Lower leg skin (tissue), 3 donors: Measurements from ENCODE around the gene LRP4.

Experiments used
- POLR2A ChIP-seq, 2 donors: fragments of 450-650 bp; IDR thresholded peaks; one replicate each; pipeline ENCODE4 v1.6.1; 2016 to 2017; ENCODE audit warnings: antibody characterized with exemption in 2 of 2, mild to moderate bottlenecking in 1 of 2, moderate library complexity in 1 of 2
- TF ChIP-seq, protein P1 (sequence below), 3 donors: fragments of 450-650 bp; IDR thresholded peaks; one replicate each; pipeline ENCODE4 v1.5.1; 2016; ENCODE audit warnings: antibody characterized with exemption in 3 of 3, mild to moderate bottlenecking in 3 of 3, moderate library complexity in 2 of 3

DNA sequence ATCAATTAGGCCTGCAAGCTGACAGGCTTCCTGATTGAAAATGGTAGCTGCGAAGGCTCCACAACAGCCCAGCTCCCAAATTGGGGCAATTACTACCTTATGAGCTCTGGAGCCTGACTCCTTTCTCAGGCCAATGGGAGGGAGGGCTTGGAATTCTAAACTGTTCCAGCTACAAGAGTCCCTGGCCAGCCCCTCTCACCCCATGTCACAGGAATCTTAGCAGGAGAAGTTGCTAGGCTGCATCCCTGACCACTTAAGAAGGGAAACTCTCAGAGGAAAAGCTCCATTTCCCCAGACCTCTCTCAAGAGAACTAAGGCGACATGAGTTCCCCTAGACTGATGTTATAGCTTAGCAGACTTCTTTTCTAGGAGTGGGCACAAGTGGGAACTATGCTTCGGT lies 4.9 kb downstream of the LRP4 start:
- TF ChIP-seq, protein P1, sequence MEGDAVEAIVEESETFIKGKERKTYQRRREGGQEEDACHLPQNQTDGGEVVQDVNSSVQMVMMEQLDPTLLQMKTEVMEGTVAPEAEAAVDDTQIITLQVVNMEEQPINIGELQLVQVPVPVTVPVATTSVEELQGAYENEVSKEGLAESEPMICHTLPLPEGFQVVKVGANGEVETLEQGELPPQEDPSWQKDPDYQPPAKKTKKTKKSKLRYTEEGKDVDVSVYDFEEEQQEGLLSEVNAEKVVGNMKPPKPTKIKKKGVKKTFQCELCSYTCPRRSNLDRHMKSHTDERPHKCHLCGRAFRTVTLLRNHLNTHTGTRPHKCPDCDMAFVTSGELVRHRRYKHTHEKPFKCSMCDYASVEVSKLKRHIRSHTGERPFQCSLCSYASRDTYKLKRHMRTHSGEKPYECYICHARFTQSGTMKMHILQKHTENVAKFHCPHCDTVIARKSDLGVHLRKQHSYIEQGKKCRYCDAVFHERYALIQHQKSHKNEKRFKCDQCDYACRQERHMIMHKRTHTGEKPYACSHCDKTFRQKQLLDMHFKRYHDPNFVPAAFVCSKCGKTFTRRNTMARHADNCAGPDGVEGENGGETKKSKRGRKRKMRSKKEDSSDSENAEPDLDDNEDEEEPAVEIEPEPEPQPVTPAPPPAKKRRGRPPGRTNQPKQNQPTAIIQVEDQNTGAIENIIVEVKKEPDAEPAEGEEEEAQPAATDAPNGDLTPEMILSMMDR (IDR thresholded peaks at IDR 0.05), result no peak
- TF ChIP-seq POLR2A (IDR thresholded peaks at IDR 0.05), result no peak
